MM.1S (cell line): ENCODE measurements around the gene TMEM86B.

ENCODE experiments used
- DNase-seq: peaks from one replicate; pipeline ENCODE4 v3.0.0-alpha.2; 2015
- H2AFZ ChIP-seq: fragments of 300-600 bp; sonication (generic); 2 replicates; pipeline ENCODE4 v1.6.0; 2016; ENCODE audit warnings: antibody characterized with exemption, low read length
- H3F3A ChIP-seq: fragments of 300-600 bp; sonication (generic); 2 replicates; pipeline ENCODE4 v1.6.1; 2016; ENCODE audit warnings: mild to moderate bottlenecking, antibody characterized with exemption, low read length, moderate library complexity, mixed read lengths; ENCODE audit not compliant: insufficient read depth
- H3K27ac ChIP-seq: fragments of 300-600 bp; sonication (generic); 2 replicates; pipeline ENCODE4 v1.5.1; 2016; ENCODE audit warnings: mild to moderate bottlenecking, low read length
- H3K27me3 ChIP-seq: fragments of 300-600 bp; sonication (generic); replicated peaks from 2 replicates; pipeline ENCODE4 v1.6.0; 2016; ENCODE audit warnings: low read length; ENCODE audit not compliant: insufficient read depth
- H3K36me3 ChIP-seq: fragments of 300-600 bp; sonication (generic); replicated peaks from 2 replicates; pipeline ENCODE4 v1.6.1; 2016; ENCODE audit warnings: mild to moderate bottlenecking, low read length, mixed read lengths; ENCODE audit not compliant: insufficient read depth
- H3K4me1 ChIP-seq: fragments of 300-600 bp; sonication (generic); 2 replicates; pipeline ENCODE4 v1.6.1; 2016; ENCODE audit warnings: low read length, mixed read lengths
- H3K4me2 ChIP-seq: fragments of 300-600 bp; sonication (generic); 2 replicates; pipeline ENCODE4 v1.6.0; 2016; ENCODE audit warnings: low read depth, low read length
- H3K4me3 ChIP-seq: fragments of 300-600 bp; sonication (generic); 2 replicates; pipeline ENCODE4 v1.5.1; 2016; ENCODE audit warnings: low read length, mixed read lengths
- H3K79me2 ChIP-seq: fragments of 300-600 bp; sonication (generic); 2 replicates; pipeline ENCODE4 v1.6.1; 2016; ENCODE audit warnings: mixed run types, low read length, mixed read lengths
- H3K9ac ChIP-seq: fragments of 300-600 bp; sonication (generic); 2 replicates; pipeline ENCODE4 v1.6.1; 2016; ENCODE audit warnings: low read length, mixed read lengths
- H3K9me2 ChIP-seq: fragments of 300-600 bp; sonication (generic); replicated peaks from 2 replicates; pipeline ENCODE4 v1.6.1; 2016; ENCODE audit warnings: mild to moderate bottlenecking, low read length, mixed read lengths; ENCODE audit not compliant: insufficient read depth
- H3K9me3 ChIP-seq: fragments of 300-600 bp; sonication (generic); replicated peaks from 2 replicates; pipeline ENCODE4 v1.6.1; 2016; ENCODE audit warnings: mild to moderate bottlenecking, low read length, mixed read lengths; ENCODE audit not compliant: insufficient read depth
- H4K20me1 ChIP-seq: fragments of 300-600 bp; sonication (generic); 2 replicates; pipeline ENCODE4 v1.6.1; 2016; ENCODE audit warnings: mild to moderate bottlenecking, low read length, moderate library complexity, mixed read lengths; ENCODE audit not compliant: insufficient read depth
- CTCF ChIP-seq: fragments of 300-600 bp; sonication (generic); IDR thresholded peaks from 2 replicates; pipeline ENCODE4 v1.5.1; 2016; ENCODE audit warnings: antibody characterized with exemption, low read length, mixed read lengths
- EZH2 ChIP-seq: fragments of 300-600 bp; sonication (generic); optimal IDR thresholded peaks from 2 replicates; pipeline ENCODE3; 2017; ENCODE audit warnings: low read depth, mild to moderate bottlenecking, antibody characterized with exemption, low read length, mixed read lengths
- EZH2phosphoT487 ChIP-seq: fragments of 300-600 bp; sonication (generic); IDR thresholded peaks from 2 replicates; pipeline ENCODE4 v1.6.1; 2018; ENCODE audit warnings: antibody characterized with exemption, low read length

Gene TMEM86B

GRCh38 chr19:55213547-55213946, 15.0 kb downstream of the TMEM86B start:
- no peaks in the 10 kb centered on the region for H4K20me1 ChIP-seq
- H3K79me2 ChIP-seq: no peaks in the 10 kb centered on the region
- no peak overlapping the region for H3K9ac ChIP-seq
- no peak overlapping the region for H3K4me2 ChIP-seq
- H3K27me3 ChIP-seq: peaks cover 29% of the 10 kb centered on the region
- H3K9me2 ChIP-seq: no peaks in the 10 kb centered on the region
- no peak overlapping the region for H2AFZ ChIP-seq
- peaks cover 7% of the 10 kb centered on the region for H3K4me1 ChIP-seq
- TF ChIP-seq EZH2 (no peak), CTCF (no peak), EZH2phosphoT487 (no peak)
- no peak overlapping the region for H3K4me3 ChIP-seq
- no peak for DNase-seq
- no peaks in the 10 kb centered on the region for H3F3A ChIP-seq
- H3K27ac ChIP-seq: no peak overlapping the region
- no peaks in the 10 kb centered on the region for H3K9me3 ChIP-seq
- no peaks in the 10 kb centered on the region for H3K36me3 ChIP-seq

- Histone ChIP-seq H3K36me3 (no peaks in the 10 kb centered on the region), H2AFZ (no peak overlapping the region), H4K20me1 (no peaks in the 10 kb centered on the region), H3K4me2 (no peak overlapping the region), H3F3A (no peaks in the 10 kb centered on the region), H3K9me3 (no peaks in the 10 kb centered on the region), H3K4me1 (peaks cover 7% of the 10 kb centered on the region), H3K27me3 (peaks cover 29% of the 10 kb centered on the region), H3K4me3 (no peak overlapping the region), H3K27ac (no peak overlapping the region), H3K9me2 (no peaks in the 10 kb centered on the region), H3K9ac (no peak overlapping the region), H3K79me2 (no peaks in the 10 kb centered on the region)
- TF ChIP-seq CTCF (peak; percentile 96), EZH2phosphoT487 (no peak)
- DNase-seq: peak; percentile 82
Measured at GRCh38 chr19:55212447-55212846, 16.1 kb downstream of the TMEM86B start.

GRCh38 chr19:55209693-55210472, 18.7 kb downstream of the TMEM86B start:
- Histone ChIP-seq H3K9ac (no peak overlapping the region), H3K79me2 (no peaks in the 10 kb centered on the region), H3K9me3 (no peaks in the 10 kb centered on the region), H4K20me1 (no peaks in the 10 kb centered on the region), H3K4me3 (no peak overlapping the region), H3F3A (no peaks in the 10 kb centered on the region), H3K27ac (no peak overlapping the region), H3K4me2 (no peak overlapping the region), H3K36me3 (no peaks in the 10 kb centered on the region), H3K9me2 (no peaks in the 10 kb centered on the region), H3K27me3 (peaks cover 37% of the 10 kb centered on the region), H2AFZ (no peak overlapping the region), H3K4me1 (peaks cover 11% of the 10 kb centered on the region)
- no peak for TF ChIP-seq CTCF
- DNase-seq: peak; percentile 33
